DND-41 (cell line): ENCODE measurements around the gene APPL2.

Experiments
- ATAC-seq: fragments of 200-7000 bp; cut with Tn5 transposase; 3 replicates; pipeline ENCODE4 v1.9.1; 2021; ENCODE audit warnings: low read depth; ENCODE audit not compliant: insufficient read depth
- DNase-seq: peaks from one replicate; pipeline ENCODE4 v3.0.0-alpha.2; 2020
- H2AFZ ChIP-seq: 2 replicates; pipeline ENCODE4 v1.6.0; 2012; ENCODE audit warnings: low read depth, low read length
- H3K27ac ChIP-seq: 2 replicates; pipeline ENCODE4 v1.5.1; 2012; ENCODE audit warnings: low read length, inconsistent platforms
- H3K27me3 ChIP-seq: fragments of 200-600 bp; sonication (generic); 2 replicates; pipeline ENCODE4 v1.6.0; 2012; ENCODE audit warnings: low read length, mild to moderate bottlenecking, inconsistent platforms; ENCODE audit not compliant: insufficient read depth, poor library complexity
- H3K36me3 ChIP-seq: 2 replicates; pipeline ENCODE4 v1.5.1; 2012; ENCODE audit warnings: low read length, inconsistent platforms; ENCODE audit not compliant: insufficient read depth
- H3K4me1 ChIP-seq: 2 replicates; pipeline ENCODE4 v1.5.1; 2012; ENCODE audit warnings: mild to moderate bottlenecking, low read length; ENCODE audit not compliant: insufficient read depth
- H3K4me2 ChIP-seq: 2 replicates; pipeline ENCODE4 v1.6.0; 2012; ENCODE audit warnings: mild to moderate bottlenecking, moderate library complexity, low read length, inconsistent platforms; ENCODE audit not compliant: insufficient read depth
- H3K4me3 ChIP-seq, 2 experiments: fragments of 200-600 bp in 1 of 2; shearing (Covaris generic) in 1 of 2; 2 replicates each; pipeline ENCODE4 v1.5.1; 2012 to 2016; ENCODE audit warnings: inconsistent platforms in 2 of 2, low read length in 2 of 2, mild to moderate bottlenecking in 2 of 2, low read depth in 1 of 2, moderate library complexity in 1 of 2
- H3K79me2 ChIP-seq: 2 replicates; pipeline ENCODE4 v1.6.0; 2012; ENCODE audit warnings: low read length, inconsistent platforms; ENCODE audit not compliant: insufficient read depth
- H3K9ac ChIP-seq: 2 replicates; pipeline ENCODE4 v1.6.0; 2012; ENCODE audit warnings: low read depth, mild to moderate bottlenecking, inconsistent platforms, low read length, moderate library complexity
- H3K9me3 ChIP-seq: 2 replicates; pipeline ENCODE4 v1.5.1; 2012; ENCODE audit warnings: low read length, moderate library complexity, mild to moderate bottlenecking, inconsistent platforms; ENCODE audit not compliant: insufficient read depth, severe bottlenecking
- H4K20me1 ChIP-seq: 2 replicates; pipeline ENCODE4 v1.6.0; 2012; ENCODE audit warnings: low read length; ENCODE audit not compliant: insufficient read depth
- CTCF ChIP-seq: IDR thresholded peaks from 2 replicates; pipeline ENCODE4 v1.5.1; 2012; ENCODE audit warnings: borderline replicate concordance, low read length, moderate library complexity, mild to moderate bottlenecking; ENCODE audit not compliant: poor library complexity, severe bottlenecking; ENCODE audit errors: extremely low read depth
- EZH2 ChIP-seq: IDR thresholded peaks from 3 replicates; pipeline ENCODE4 v1.6.1; 2012; ENCODE audit warnings: borderline replicate concordance, low read depth, mild to moderate bottlenecking, moderate library complexity, low read length, inconsistent platforms; ENCODE audit not compliant: severe bottlenecking

Gene APPL2

DNA sequence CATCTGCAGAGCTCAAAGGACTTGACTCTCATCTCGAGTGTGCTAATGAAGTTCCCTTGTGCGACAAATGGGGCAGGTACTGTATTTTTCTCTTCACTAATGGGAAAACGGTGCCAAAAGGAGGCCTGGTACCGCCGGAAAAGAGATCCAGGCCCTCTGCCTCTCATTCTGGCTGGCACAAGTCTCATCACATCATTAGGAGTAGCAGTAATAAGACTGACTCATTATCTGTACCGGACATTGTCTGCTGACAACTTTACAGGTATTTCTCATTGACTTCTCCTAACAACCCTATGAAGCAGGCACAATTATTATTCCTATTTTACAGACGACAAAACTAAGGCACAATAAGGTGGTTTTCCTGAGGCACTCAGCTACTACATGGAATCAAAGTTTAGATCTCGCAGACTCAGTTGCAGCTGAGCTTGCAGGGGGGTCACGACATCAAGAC, 668 bp downstream of the APPL2 start:
- Histone ChIP-seq H3K79me2 (peaks cover 37% of the 10 kb centered on the region), H3K4me1 (peaks cover 32% of the 10 kb centered on the region), H3K4me2 (peak overlapping the region; percentile 88), H3K4me3 (peak overlapping the region; percentile 69 to 84), H3K9me3 (no peaks in the 10 kb centered on the region), H3K27ac (peak overlapping the region; percentile 80), H3K9ac (peak overlapping the region; percentile 84), H4K20me1 (peaks cover 3% of the 10 kb centered on the region; the same call in 1 of the 2 replicates), H2AFZ (peak overlapping the region; percentile 87), H3K27me3 (no peaks in the 10 kb centered on the region), H3K36me3 (peaks cover 6% of the 10 kb centered on the region; the same call in 1 of the 2 replicates)
- DNase-seq (peak; percentile 10), ATAC-seq (no peak)
- no peak for TF ChIP-seq CTCF
- TF ChIP-seq EZH2, result no peak

DNA sequence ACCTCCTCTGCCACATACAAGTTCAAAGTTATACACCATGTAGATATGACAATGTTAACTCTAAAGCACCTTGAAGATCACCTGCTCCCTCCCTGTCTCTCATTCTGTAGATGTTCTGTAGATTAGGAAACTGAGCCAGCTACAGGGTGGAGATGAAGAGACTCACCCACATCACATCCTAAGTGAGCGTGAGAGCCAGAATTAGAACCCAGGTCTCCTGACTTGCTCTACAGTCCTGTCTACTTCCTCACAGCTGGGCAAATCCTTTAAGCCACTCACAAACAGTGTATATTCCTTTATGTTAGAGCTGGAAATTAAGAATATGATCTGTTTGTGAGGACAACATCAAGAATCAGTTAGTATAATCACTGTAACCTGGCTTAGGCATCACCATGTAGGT, 1.8 kb downstream of the APPL2 start:
- H3K4me2 ChIP-seq, result peak overlapping the region; percentile 88
- H3K27ac ChIP-seq, result no peak overlapping the region; the same call in 1 of the 2 replicates
- ATAC-seq (no peak), DNase-seq (no peak)
- H2AFZ ChIP-seq, result no peak overlapping the region
- H3K4me3 ChIP-seq, result peak overlapping the region in 1 of 2 experiments; percentile 84; a peak in 2 of 4 replicates
- peak overlapping the region; percentile 84; the same call in 1 of the 2 replicates for H3K9ac ChIP-seq
- H3K36me3 ChIP-seq, result peaks cover 6% of the 10 kb centered on the region; the same call in 1 of the 2 replicates
- peaks cover 32% of the 10 kb centered on the region for H3K4me1 ChIP-seq
- H4K20me1 ChIP-seq, result peaks cover 3% of the 10 kb centered on the region; the same call in 1 of the 2 replicates
- no peaks in the 10 kb centered on the region for H3K9me3 ChIP-seq
- TF ChIP-seq CTCF (no peak), EZH2 (no peak)
- H3K27me3 ChIP-seq, result no peaks in the 10 kb centered on the region
- H3K79me2 ChIP-seq, result peaks cover 37% of the 10 kb centered on the region

DNA sequence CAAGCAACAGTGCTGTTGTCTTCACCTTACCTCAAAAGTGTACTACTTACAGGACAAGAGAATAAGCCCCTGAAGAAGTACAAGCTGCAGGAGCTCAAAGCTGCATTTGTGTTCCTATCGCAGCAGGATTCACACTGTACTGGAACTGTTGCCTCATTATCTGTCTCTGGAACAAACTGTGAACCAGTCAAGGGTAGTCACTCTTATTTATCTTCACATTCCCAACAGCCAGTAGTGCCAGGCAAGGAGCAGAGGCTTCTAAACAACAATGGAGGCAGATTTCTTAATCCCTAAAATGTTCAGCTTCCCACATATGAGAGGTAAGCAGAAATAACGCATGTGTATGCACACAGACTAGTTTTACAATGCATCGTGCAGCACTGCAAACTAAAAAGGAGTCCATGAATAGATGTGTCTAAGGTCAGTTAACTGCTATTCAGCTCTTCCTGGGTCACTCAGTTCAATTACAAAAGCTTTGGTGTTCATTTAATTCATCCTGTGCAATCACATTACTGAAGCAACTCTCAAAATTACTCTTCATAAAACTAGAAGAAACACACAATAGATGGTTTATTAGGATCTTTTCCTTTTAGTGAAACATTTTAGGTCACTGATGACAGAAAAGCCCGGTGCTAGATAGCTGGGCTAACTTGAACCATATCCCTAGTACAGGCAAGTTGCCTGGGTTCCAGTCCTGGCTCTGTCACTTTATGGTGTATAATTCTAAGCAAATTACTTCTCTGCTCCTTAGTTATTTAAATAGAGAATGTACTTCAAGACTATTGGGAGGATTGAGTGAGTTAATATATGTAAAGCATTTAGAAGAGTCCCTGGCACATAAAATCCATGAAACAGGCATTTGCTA, 2.7 kb downstream of the APPL2 start:
- Histone ChIP-seq H3K79me2 (peaks cover 37% of the 10 kb centered on the region), H3K27me3 (no peaks in the 10 kb centered on the region), H3K9me3 (no peaks in the 10 kb centered on the region), H3K4me1 (peaks cover 32% of the 10 kb centered on the region), H3K4me3 (no peak overlapping the region), H3K27ac (no peak overlapping the region), H3K4me2 (peak overlapping the region; percentile 88; the same call in 1 of the 2 replicates), H3K36me3 (peaks cover 12% of the 10 kb centered on the region; the same call in 1 of the 2 replicates), H3K9ac (no peak overlapping the region), H2AFZ (no peak overlapping the region), H4K20me1 (peaks cover 3% of the 10 kb centered on the region; the same call in 1 of the 2 replicates)
- DNase-seq, result no peak
- no peak for TF ChIP-seq CTCF
- no peak for ATAC-seq
